SK-N-SH treated with all-trans-retinoic acid at 6 μM for 48 hours (cell line): ENCODE results near the gene KCNMA1.

Experiments
- ATAC-seq: fragments of 200-7000 bp; cut with Tn5 transposase; 3 replicates; pipeline ENCODE4 v1.9.1; 2020; ENCODE audit warnings: mild to moderate bottlenecking, moderate library complexity
- ARNTL ChIP-seq: fragments of 450-650 bp; formaldehyde crosslinking; IDR thresholded peaks from 2 replicates; pipeline ENCODE4 v1.5.0; 2020; ENCODE audit warnings: low read depth, mild to moderate bottlenecking, moderate library complexity, borderline replicate concordance
- BACH2 ChIP-seq: fragments of 250-450 bp; sonication (Bioruptor Pico); IDR thresholded peaks from 2 replicates; pipeline ENCODE4 v1.9.0; 2021; ENCODE audit warnings: mild to moderate bottlenecking, borderline replicate concordance
- GLIS3 ChIP-seq: fragments of 250-450 bp; sonication (Bioruptor Pico); IDR thresholded peaks from 2 replicates; pipeline ENCODE4 v1.5.0; 2020; ENCODE audit warnings: mild to moderate bottlenecking, moderate library complexity
- OSR1 ChIP-seq: fragments of 250-450 bp; sonication (Bioruptor Pico); IDR thresholded peaks from 2 replicates; pipeline ENCODE4 v1.8.0; 2022; ENCODE audit warnings: moderate library complexity, mild to moderate bottlenecking, inconsistent platforms
- PATZ1 ChIP-seq: fragments of 250-450 bp; sonication (Bioruptor Pico); IDR thresholded peaks from 2 replicates; pipeline ENCODE4 v1.8.0; 2020; ENCODE audit warnings: mild to moderate bottlenecking, moderate library complexity, borderline replicate concordance
- PPARA ChIP-seq: fragments of 250-450 bp; sonication (Bioruptor Pico); IDR thresholded peaks from 2 replicates; pipeline ENCODE4 v1.5.0; 2020; ENCODE audit warnings: mild to moderate bottlenecking, borderline replicate concordance
- RARB ChIP-seq: fragments of 250-450 bp; sonication (Bioruptor Pico); IDR thresholded peaks from 2 replicates; pipeline ENCODE4 v1.8.0; 2021; ENCODE audit warnings: mild to moderate bottlenecking, moderate library complexity
- TCF4 ChIP-seq: fragments of 250-450 bp; sonication (Bioruptor Pico); IDR thresholded peaks from 2 replicates; pipeline ENCODE4 v1.8.0; 2021; ENCODE audit warnings: mild to moderate bottlenecking, moderate library complexity, borderline replicate concordance
- TOX ChIP-seq: fragments of 250-450 bp; sonication (Bioruptor Pico); IDR thresholded peaks from 2 replicates; pipeline ENCODE4 v1.8.0; 2021; ENCODE audit warnings: mild to moderate bottlenecking, moderate library complexity, borderline replicate concordance
- ZC3H10 ChIP-seq: fragments of 250-450 bp; sonication (Bioruptor Pico); IDR thresholded peaks from 2 replicates; pipeline ENCODE4 v1.5.1; 2021; ENCODE audit warnings: mild to moderate bottlenecking, moderate library complexity
- ZFP3 ChIP-seq: fragments of 250-450 bp; sonication (Bioruptor Pico); IDR thresholded peaks from 2 replicates; pipeline ENCODE4 v1.5.0; 2020; ENCODE audit warnings: mild to moderate bottlenecking, moderate library complexity
- ZFP30 ChIP-seq: fragments of 450-650 bp; formaldehyde crosslinking; IDR thresholded peaks from 2 replicates; pipeline ENCODE4 v1.5.0; 2022; ENCODE audit warnings: mild to moderate bottlenecking, moderate library complexity
- ZNF70 ChIP-seq: fragments of 450-650 bp; formaldehyde crosslinking; IDR thresholded peaks from 2 replicates; pipeline ENCODE4 v1.5.0; 2020; ENCODE audit warnings: mild to moderate bottlenecking, moderate library complexity
- TF ChIP-seq, protein P1 (sequence below): fragments of 250-450 bp; sonication (Bioruptor Pico); IDR thresholded peaks from 2 replicates; pipeline ENCODE4 v1.5.0; 2020; ENCODE audit warnings: mild to moderate bottlenecking, moderate library complexity
- TF ChIP-seq, protein P2 (sequence below): fragments of 250-450 bp; sonication (Bioruptor Pico); IDR thresholded peaks from 2 replicates; pipeline ENCODE4 v1.5.1; 2021; ENCODE audit warnings: mild to moderate bottlenecking, moderate library complexity
- TF ChIP-seq, protein P3 (sequence below): fragments of 250-450 bp; sonication (Bioruptor Pico); IDR thresholded peaks from 2 replicates; pipeline ENCODE4 v1.5.1; 2020; ENCODE audit warnings: low read depth, mild to moderate bottlenecking, moderate library complexity

Gene KCNMA1

GRCh38 chr10:77293773-77294172 lies 343.8 kb downstream of the KCNMA1 start:
- TF ChIP-seq, protein P1, sequence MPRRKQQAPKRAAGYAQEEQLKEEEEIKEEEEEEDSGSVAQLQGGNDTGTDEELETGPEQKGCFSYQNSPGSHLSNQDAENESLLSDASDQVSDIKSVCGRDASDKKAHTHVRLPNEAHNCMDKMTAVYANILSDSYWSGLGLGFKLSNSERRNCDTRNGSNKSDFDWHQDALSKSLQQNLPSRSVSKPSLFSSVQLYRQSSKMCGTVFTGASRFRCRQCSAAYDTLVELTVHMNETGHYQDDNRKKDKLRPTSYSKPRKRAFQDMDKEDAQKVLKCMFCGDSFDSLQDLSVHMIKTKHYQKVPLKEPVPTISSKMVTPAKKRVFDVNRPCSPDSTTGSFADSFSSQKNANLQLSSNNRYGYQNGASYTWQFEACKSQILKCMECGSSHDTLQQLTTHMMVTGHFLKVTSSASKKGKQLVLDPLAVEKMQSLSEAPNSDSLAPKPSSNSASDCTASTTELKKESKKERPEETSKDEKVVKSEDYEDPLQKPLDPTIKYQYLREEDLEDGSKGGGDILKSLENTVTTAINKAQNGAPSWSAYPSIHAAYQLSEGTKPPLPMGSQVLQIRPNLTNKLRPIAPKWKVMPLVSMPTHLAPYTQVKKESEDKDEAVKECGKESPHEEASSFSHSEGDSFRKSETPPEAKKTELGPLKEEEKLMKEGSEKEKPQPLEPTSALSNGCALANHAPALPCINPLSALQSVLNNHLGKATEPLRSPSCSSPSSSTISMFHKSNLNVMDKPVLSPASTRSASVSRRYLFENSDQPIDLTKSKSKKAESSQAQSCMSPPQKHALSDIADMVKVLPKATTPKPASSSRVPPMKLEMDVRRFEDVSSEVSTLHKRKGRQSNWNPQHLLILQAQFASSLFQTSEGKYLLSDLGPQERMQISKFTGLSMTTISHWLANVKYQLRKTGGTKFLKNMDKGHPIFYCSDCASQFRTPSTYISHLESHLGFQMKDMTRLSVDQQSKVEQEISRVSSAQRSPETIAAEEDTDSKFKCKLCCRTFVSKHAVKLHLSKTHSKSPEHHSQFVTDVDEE, result no peak
- TF ChIP-seq OSR1 (CRISPR knock-in tag) (no peak), ZC3H10 (CRISPR knock-in tag) (no peak), ZFP3 (CRISPR knock-in tag) (no peak), ZNF70 (CRISPR knock-in tag) (no peak), PPARA (CRISPR knock-in tag) (no peak), PATZ1 (CRISPR knock-in tag) (no peak), TOX (CRISPR knock-in tag) (no peak)
- TF ChIP-seq, protein P2, sequence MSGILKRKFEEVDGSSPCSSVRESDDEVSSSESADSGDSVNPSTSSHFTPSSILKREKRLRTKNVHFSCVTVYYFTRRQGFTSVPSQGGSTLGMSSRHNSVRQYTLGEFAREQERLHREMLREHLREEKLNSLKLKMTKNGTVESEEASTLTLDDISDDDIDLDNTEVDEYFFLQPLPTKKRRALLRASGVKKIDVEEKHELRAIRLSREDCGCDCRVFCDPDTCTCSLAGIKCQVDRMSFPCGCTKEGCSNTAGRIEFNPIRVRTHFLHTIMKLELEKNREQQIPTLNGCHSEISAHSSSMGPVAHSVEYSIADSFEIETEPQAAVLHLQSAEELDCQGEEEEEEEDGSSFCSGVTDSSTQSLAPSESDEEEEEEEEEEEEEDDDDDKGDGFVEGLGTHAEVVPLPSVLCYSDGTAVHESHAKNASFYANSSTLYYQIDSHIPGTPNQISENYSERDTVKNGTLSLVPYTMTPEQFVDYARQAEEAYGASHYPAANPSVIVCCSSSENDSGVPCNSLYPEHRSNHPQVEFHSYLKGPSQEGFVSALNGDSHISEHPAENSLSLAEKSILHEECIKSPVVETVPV, result no peak
- TF ChIP-seq, protein P3, sequence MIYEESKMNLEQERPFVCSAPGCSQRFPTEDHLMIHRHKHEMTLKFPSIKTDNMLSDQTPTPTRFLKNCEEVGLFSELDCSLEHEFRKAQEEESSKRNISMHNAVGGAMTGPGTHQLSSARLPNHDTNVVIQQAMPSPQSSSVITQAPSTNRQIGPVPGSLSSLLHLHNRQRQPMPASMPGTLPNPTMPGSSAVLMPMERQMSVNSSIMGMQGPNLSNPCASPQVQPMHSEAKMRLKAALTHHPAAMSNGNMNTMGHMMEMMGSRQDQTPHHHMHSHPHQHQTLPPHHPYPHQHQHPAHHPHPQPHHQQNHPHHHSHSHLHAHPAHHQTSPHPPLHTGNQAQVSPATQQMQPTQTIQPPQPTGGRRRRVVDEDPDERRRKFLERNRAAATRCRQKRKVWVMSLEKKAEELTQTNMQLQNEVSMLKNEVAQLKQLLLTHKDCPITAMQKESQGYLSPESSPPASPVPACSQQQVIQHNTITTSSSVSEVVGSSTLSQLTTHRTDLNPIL, result no peak
- TF ChIP-seq, all 23 proteins: peak for 0
- no peak for ATAC-seq

- ATAC-seq, result no peak
- no peak for TF ChIP-seq BACH2 (CRISPR knock-in tag)
- TF ChIP-seq, protein P1, result no peak
- TF ChIP-seq TCF4 (CRISPR knock-in tag), result no peak
- TF ChIP-seq ZC3H10 (CRISPR knock-in tag), result no peak
- no peak for TF ChIP-seq RARB (CRISPR knock-in tag)
- no peak for TF ChIP-seq TOX (CRISPR knock-in tag)
- no peak for TF ChIP-seq ZFP30 (CRISPR knock-in tag)
- no peak for TF ChIP-seq ZNF70 (CRISPR knock-in tag)
- TF ChIP-seq GLIS3 (CRISPR knock-in tag), result no peak
- TF ChIP-seq OSR1 (CRISPR knock-in tag), result no peak
- no peak for TF ChIP-seq ZFP3 (CRISPR knock-in tag)
- TF ChIP-seq, protein P3, result no peak
- TF ChIP-seq ARNTL, result no peak
Observed at GRCh38 chr10:77293347-77293746, 344.3 kb downstream of the KCNMA1 start.
